H1 (cell line): ENCODE results near the gene CISTR. TPM values are rescaled to one million over a fixed set of nuclear protein-coding genes. Genes with fewer than 3 reads are reported as not detected.

ENCODE experiments used
- BCL11A ChIP-seq, 2 experiments: IDR thresholded peaks; one replicate each; pipeline ENCODE4 v1.6.1; 2011; ENCODE audit warnings: low read depth in 2 of 2, low read length in 2 of 2, mild to moderate bottlenecking in 2 of 2
- BRCA1 ChIP-seq: IDR thresholded peaks from 2 replicates; pipeline ENCODE4 v1.6.1; 2012; ENCODE audit warnings: low read depth, low read length, improper control_type of control experiment
- CBX8 ChIP-seq: fragments of 300-800, 300-1000 bp; sonication (generic); IDR thresholded peaks from 2 replicates; pipeline ENCODE4 v1.7.1; 2016; ENCODE audit warnings: low read depth, low read length, borderline replicate concordance
- CHD1 ChIP-seq: IDR thresholded peaks from 2 replicates; pipeline ENCODE4 v1.6.1; 2012; ENCODE audit warnings: low read depth, low read length, improper control_type of control experiment
- CHD2 ChIP-seq: IDR thresholded peaks from 2 replicates; pipeline ENCODE4 v1.6.1; 2012; ENCODE audit warnings: low read length, improper control_type of control experiment
- CREB1 ChIP-seq: IDR thresholded peaks from 2 replicates; pipeline ENCODE4 v1.6.1; 2012; ENCODE audit warnings: inconsistent platforms
- JUND ChIP-seq: IDR thresholded peaks from 2 replicates; pipeline ENCODE4 v1.6.1; 2011; ENCODE audit warnings: mild to moderate bottlenecking, improper control_type of control experiment, low read length
- KDM1A ChIP-seq: fragments of 200-600, 300-600 bp; sonication (generic); IDR thresholded peaks from 2 replicates; pipeline ENCODE4 v1.7.1; 2016; ENCODE audit warnings: mild to moderate bottlenecking, low read length, borderline replicate concordance
- POLR2A ChIP-seq, 2 experiments: IDR thresholded peaks; 1 replicate in 1 of 2; 2 replicates in 1 of 2; pipeline ENCODE4 v1.6.1; 2011; ENCODE audit warnings: low read depth in 2 of 2, low read length in 2 of 2, mild to moderate bottlenecking in 2 of 2; ENCODE audit errors: control extremely low read depth in 1 of 2
- RFX5 ChIP-seq: IDR thresholded peaks from 2 replicates; pipeline ENCODE4 v1.6.1; 2011; ENCODE audit warnings: low read depth, low read length, improper control_type of control experiment, borderline replicate concordance
- SIN3A ChIP-seq, 2 experiments: IDR thresholded peaks in 1 of 2; conservative IDR thresholded peaks in 1 of 2; 2 replicates each; pipeline ENCODE4 v1.6.1; 2011 to 2012; ENCODE audit warnings: low read length in 2 of 2, improper control_type of control experiment in 1 of 2, low read depth in 1 of 2, mild to moderate bottlenecking in 1 of 2
- SP1 ChIP-seq: IDR thresholded peaks from 2 replicates; pipeline ENCODE4 v1.6.1; 2011; ENCODE audit warnings: low read depth, low read length
- SRF ChIP-seq: IDR thresholded peaks from 2 replicates; pipeline ENCODE4 v1.6.1; 2011; ENCODE audit warnings: mild to moderate bottlenecking, low read depth, low read length, moderate library complexity
- TAF7 ChIP-seq: optimal IDR thresholded peaks from 2 replicates; pipeline ENCODE3; 2011; ENCODE audit warnings: low read depth, mild to moderate bottlenecking, inconsistent platforms, low read length, moderate library complexity, borderline replicate concordance
- TEAD4 ChIP-seq: IDR thresholded peaks from 2 replicates; pipeline ENCODE4 v1.6.1; 2012; ENCODE audit warnings: low read depth, low read length, inconsistent platforms, mixed read lengths
- YY1 ChIP-seq: IDR thresholded peaks from 2 replicates; pipeline ENCODE4 v1.6.1; 2011; ENCODE audit warnings: low read depth, mild to moderate bottlenecking, low read length
- polyA plus RNA-seq, 7 experiments: library from polyadenylated mRNA; depleted of rRNA in 3 of 7; stranded (reverse) in 5 of 7; unstranded in 2 of 7; fragments of >200 nt in 5 of 7; fragments of 200-250 nt in 2 of 7; gene quantifications; 1 replicate in 5 of 7; 2 replicates in 1 of 7; 4 replicates in 1 of 7; pipeline versions ENCODE4 v1.2.1 to v1.2.3, GENCODE V29; 2011 to 2013; ENCODE audit warnings: missing spikeins in 2 of 7, mixed read lengths in 2 of 7
- total RNA-seq: library from RNA; stranded (reverse); fragmentation: NEBNext Ultra II Directional; extraction: Animal tissue kit (Norgen Biotek cat#: 25700); gene quantifications from 2 replicates; pipeline ENCODE4 v1.2.1, GENCODE V29; 2021
- TF ChIP-seq, protein P1 (sequence below), 3 experiments: IDR thresholded peaks; 1 replicate in 2 of 3; 2 replicates in 1 of 3; pipeline versions ENCODE4 v1.5.1 to v1.6.1; 2011; ENCODE audit warnings: low read length in 3 of 3, mild to moderate bottlenecking in 3 of 3, inconsistent platforms in 2 of 3, low read depth in 1 of 3, moderate library complexity in 1 of 3; ENCODE audit not compliant: insufficient read depth in 1 of 3; ENCODE audit errors: control extremely low read depth in 1 of 3
- TF ChIP-seq, protein P2 (sequence below): IDR thresholded peaks from 2 replicates; pipeline ENCODE4 v1.6.1; 2011; ENCODE audit warnings: low read depth, mild to moderate bottlenecking, low read length; ENCODE audit not compliant: insufficient read depth

CISTR gene
- total and polyA plus RNA-seq, 2 of the 8 experiments (the other 6 are each of a cell fraction or from before 2014, with no cell fraction given) = not detected

DNA sequence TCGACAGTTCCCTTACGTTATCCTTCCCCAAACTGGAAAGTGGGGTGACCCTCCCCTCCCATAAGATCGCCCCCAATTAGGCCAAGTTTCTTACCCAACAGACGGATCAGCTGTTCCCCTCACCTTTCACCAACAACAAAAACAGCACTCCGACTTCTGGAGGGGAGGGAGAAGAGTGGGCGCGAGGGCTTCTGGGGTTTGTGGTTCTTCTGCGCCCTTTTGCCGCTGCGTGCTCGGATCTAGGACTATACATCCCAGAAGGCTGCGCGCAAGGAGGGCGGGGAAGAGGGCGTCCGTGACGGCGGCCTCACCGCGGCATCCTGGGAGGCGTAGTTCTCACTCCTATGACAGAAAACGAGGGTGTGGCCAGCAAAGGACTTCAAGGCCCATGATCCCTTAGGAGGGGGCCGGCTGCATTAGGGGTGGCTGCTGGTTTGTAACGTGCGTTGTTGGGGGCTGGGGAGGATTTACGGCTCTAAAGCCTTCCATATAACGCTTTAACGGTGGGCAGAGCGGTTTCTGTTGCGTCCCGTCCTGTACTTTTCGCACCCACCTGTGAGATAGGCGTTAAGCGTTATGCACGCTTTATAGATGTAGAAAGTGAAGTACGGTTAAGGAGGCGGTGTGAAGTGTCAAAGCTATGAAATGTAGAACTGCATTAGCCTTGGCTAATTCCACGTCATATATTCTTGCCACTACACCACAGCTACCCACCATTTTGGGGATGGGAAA lies 24.3 kb downstream of the CISTR start, which contains the start of gene CALCOCO1 (continued):
- TF ChIP-seq YY1 = peak; percentile 78; the same call in 1 of the 2 replicates
- TF ChIP-seq TEAD4 = no peak
- no peak for TF ChIP-seq TAF7
- peak; percentile 89 to 96 for TF ChIP-seq SIN3A (conservative IDR thresholded peaks at IDR 0.05 in 1 of 2, IDR thresholded peaks at IDR 0.05 in 1 of 2; ENCODE audit: low read depth in 1 of 2, low read length in 2 of 2)
- TF ChIP-seq KDM1A = no peak
- TF ChIP-seq POLR2A (IDR thresholded peaks at IDR 0.05; ENCODE audit: control extremely low read depth in 1 of 2, low read depth in 2 of 2, low read length in 2 of 2) = no peak
- TF ChIP-seq CREB1 = peak; percentile 94
- no peak for TF ChIP-seq JUND
- TF ChIP-seq RFX5 = no peak
- TF ChIP-seq SRF = no peak
- no peak for TF ChIP-seq CHD1
- TF ChIP-seq, protein P1, sequence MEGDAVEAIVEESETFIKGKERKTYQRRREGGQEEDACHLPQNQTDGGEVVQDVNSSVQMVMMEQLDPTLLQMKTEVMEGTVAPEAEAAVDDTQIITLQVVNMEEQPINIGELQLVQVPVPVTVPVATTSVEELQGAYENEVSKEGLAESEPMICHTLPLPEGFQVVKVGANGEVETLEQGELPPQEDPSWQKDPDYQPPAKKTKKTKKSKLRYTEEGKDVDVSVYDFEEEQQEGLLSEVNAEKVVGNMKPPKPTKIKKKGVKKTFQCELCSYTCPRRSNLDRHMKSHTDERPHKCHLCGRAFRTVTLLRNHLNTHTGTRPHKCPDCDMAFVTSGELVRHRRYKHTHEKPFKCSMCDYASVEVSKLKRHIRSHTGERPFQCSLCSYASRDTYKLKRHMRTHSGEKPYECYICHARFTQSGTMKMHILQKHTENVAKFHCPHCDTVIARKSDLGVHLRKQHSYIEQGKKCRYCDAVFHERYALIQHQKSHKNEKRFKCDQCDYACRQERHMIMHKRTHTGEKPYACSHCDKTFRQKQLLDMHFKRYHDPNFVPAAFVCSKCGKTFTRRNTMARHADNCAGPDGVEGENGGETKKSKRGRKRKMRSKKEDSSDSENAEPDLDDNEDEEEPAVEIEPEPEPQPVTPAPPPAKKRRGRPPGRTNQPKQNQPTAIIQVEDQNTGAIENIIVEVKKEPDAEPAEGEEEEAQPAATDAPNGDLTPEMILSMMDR (IDR thresholded peaks at IDR 0.05; ENCODE audit: control extremely low read depth in 1 of 3, insufficient read depth in 1 of 3, low read depth in 1 of 3, low read length in 3 of 3) = no peak
- TF ChIP-seq CHD2 = 0 out of 2 replicates have a peak, but pooled peaks have one; percentile 42
- TF ChIP-seq, protein P2, sequence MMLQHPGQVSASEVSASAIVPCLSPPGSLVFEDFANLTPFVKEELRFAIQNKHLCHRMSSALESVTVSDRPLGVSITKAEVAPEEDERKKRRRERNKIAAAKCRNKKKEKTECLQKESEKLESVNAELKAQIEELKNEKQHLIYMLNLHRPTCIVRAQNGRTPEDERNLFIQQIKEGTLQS = no peak
- TF ChIP-seq CBX8 = no peak
- TF ChIP-seq SP1 = peak; percentile 86
- no peak for TF ChIP-seq BRCA1
- TF ChIP-seq BCL11A (IDR thresholded peaks at IDR 0.05; ENCODE audit: low read depth in 2 of 2, low read length in 2 of 2) = no peak
